Kidney epithelial cell (primary cell): ENCODE results near the gene FRMPD2. TPM values are rescaled to one million over a fixed set of nuclear protein-coding genes. Genes with fewer than 3 reads are reported as not detected.
"Not testable (repeated sequence)": the region's sequence is repeated elsewhere in the genome, so short reads cannot be mapped to it uniquely, and the experiment has no call there.

Experiments used
- DNase-seq: peaks from one replicate; pipeline ENCODE4 v3.0.0-alpha.2; 2010; ENCODE audit warnings: low read depth
- H3K27me3 ChIP-seq: 2 replicates; pipeline ENCODE4 v1.6.0; 2011; ENCODE audit warnings: low read length; ENCODE audit not compliant: control insufficient read depth, insufficient read depth
- H3K36me3 ChIP-seq: 2 replicates; pipeline ENCODE4 v1.5.1; 2011; ENCODE audit warnings: low read length; ENCODE audit not compliant: control insufficient read depth, insufficient read depth
- H3K4me3 ChIP-seq: 2 replicates; pipeline ENCODE4 v1.5.1; 2011; ENCODE audit warnings: low read depth, mild to moderate bottlenecking, control low read depth, low read length
- total RNA-seq: library from RNA; depleted of rRNA; stranded (reverse); fragments of >200 nt; gene quantifications from 2 replicates; pipeline ENCODE4 v1.2.3, GENCODE V29; 2015

FRMPD2 gene
- total RNA-seq, 1 donor from 2014 or later: 0.42 TPM

- not testable (repeated sequence) for DNase-seq, H3K36me3 ChIP-seq, H3K27me3 ChIP-seq, H3K4me3 ChIP-seq
Measured at GRCh38 chr10:48154211-48155140, 120.0 kb downstream of the FRMPD2 start.

GRCh38 chr10:48147643-48148042 is 126.9 kb downstream of the FRMPD2 start:
- not testable (repeated sequence) for H3K36me3 ChIP-seq, H3K4me3 ChIP-seq, H3K27me3 ChIP-seq, DNase-seq

GRCh38 chr10:48143721-48144642 is 130.5 kb downstream of the FRMPD2 start:
- not testable (repeated sequence) for DNase-seq, H3K4me3 ChIP-seq, H3K36me3 ChIP-seq, H3K27me3 ChIP-seq

GRCh38 chr10:48140949-48141348 is 133.5 kb downstream of the FRMPD2 start:
- H3K4me3 ChIP-seq, H3K36me3 ChIP-seq, DNase-seq, H3K27me3 ChIP-seq: not testable (repeated sequence)

- H3K36me3 ChIP-seq, H3K27me3 ChIP-seq, DNase-seq, H3K4me3 ChIP-seq: not testable (repeated sequence)
Measured at GRCh38 chr10:48139953-48140850, 134.3 kb downstream of the FRMPD2 start.

- not testable (repeated sequence) for DNase-seq, H3K4me3 ChIP-seq, H3K27me3 ChIP-seq, H3K36me3 ChIP-seq
Measured at GRCh38 chr10:48128954-48129353, 145.5 kb downstream of the FRMPD2 start.

GRCh38 chr10:48126251-48126650 is 148.2 kb downstream of the FRMPD2 start:
- H3K27me3 ChIP-seq, DNase-seq: not testable (repeated sequence)

GRCh38 chr10:48125631-48126030 is 148.9 kb downstream of the FRMPD2 start:
- H3K4me3 ChIP-seq, H3K27me3 ChIP-seq, DNase-seq, H3K36me3 ChIP-seq: not testable (repeated sequence)

More at GRCh38 chr10:48126251-48126650, 148.2 kb downstream of the FRMPD2 start:
- H3K36me3 ChIP-seq, H3K4me3 ChIP-seq: not testable (repeated sequence)

- not testable (repeated sequence) for H3K4me3 ChIP-seq, H3K36me3 ChIP-seq, DNase-seq, H3K27me3 ChIP-seq
Measured at GRCh38 chr10:48122618-48123017, 151.9 kb downstream of the FRMPD2 start.

- DNase-seq, H3K4me3 ChIP-seq, H3K27me3 ChIP-seq, H3K36me3 ChIP-seq: not testable (repeated sequence)
Measured at GRCh38 chr10:48110277-48110676, 164.2 kb downstream of the FRMPD2 start.

Other genes starting within 250 kb of the FRMPD2 start
- 59.2 and 61.4 TPM in 2 replicates for gene MAPK8, start 32.0 kb upstream of the FRMPD2 start, total RNA-seq